ENCODE measurements around the gene CDC42EP1. TPM values are rescaled to one million over a fixed set of nuclear protein-coding genes. Genes with fewer than 3 reads are reported as not detected.
"Not testable (repeated sequence)": the region's sequence is repeated elsewhere in the genome, so short reads cannot be mapped to it uniquely, and the experiment has no call there.

The CDC42EP1 gene
- total RNA-seq, 1 experiment from 2014 or later = 22.3 TPM

GRCh38 chr22:37544955-37545702, 15.2 kb upstream of the CDC42EP1 start:
- DNase-seq (ENCODE audit: low read depth in 1 of 2, low spot score in 2 of 2) = peak; percentile 63 to 76
- Histone ChIP-seq H3K27ac (peak overlapping the region; percentile 87), H3K4me3 (peak overlapping the region; percentile 26), H3K36me3 (no peaks in the 10 kb centered on the region), H3K4me1 (replicated peaks) (peaks cover 32% of the 10 kb centered on the region), H3K9me3 (replicated peaks) (no peaks in the 10 kb centered on the region), H3K27me3 (replicated peaks) (no peaks in the 10 kb centered on the region)

GRCh38 chr22:37545703-37546436, 14.4 kb upstream of the CDC42EP1 start:
- no peaks in the 10 kb centered on the region for H3K36me3 ChIP-seq
- no peaks in the 10 kb centered on the region for H3K9me3 ChIP-seq (replicated peaks)
- H3K27me3 ChIP-seq (replicated peaks) = no peaks in the 10 kb centered on the region
- H3K4me1 ChIP-seq (replicated peaks) = peaks cover 32% of the 10 kb centered on the region
- H3K27ac ChIP-seq = peak overlapping the region; percentile 87
- H3K4me3 ChIP-seq = peak overlapping the region; percentile 26
- DNase-seq (ENCODE audit: low read depth in 1 of 2, low spot score in 2 of 2) = peak; percentile 93 to 95

- Histone ChIP-seq H3K36me3 (no peaks in the 10 kb centered on the region), H3K4me3 (peak overlapping the region; percentile 26; the same call in 1 of the 2 replicates), H3K9me3 (replicated peaks) (no peaks in the 10 kb centered on the region), H3K27ac (peak overlapping the region; percentile 87), H3K4me1 (replicated peaks) (peaks cover 30% of the 10 kb centered on the region), H3K27me3 (replicated peaks) (no peaks in the 10 kb centered on the region)
- DNase-seq (ENCODE audit: low read depth in 1 of 2, low spot score in 2 of 2) = peak in 1 of 2 experiments; percentile 69
Observed at GRCh38 chr22:37546437-37547250, 13.6 kb upstream of the CDC42EP1 start.

GRCh38 chr22:37547251-37547741, 13.0 kb upstream of the CDC42EP1 start:
- H3K36me3 ChIP-seq = no peaks in the 10 kb centered on the region
- no peak overlapping the region for H3K4me3 ChIP-seq
- H3K27me3 ChIP-seq (replicated peaks) = no peaks in the 10 kb centered on the region
- no peak for DNase-seq (ENCODE audit: low read depth in 1 of 2, low spot score in 2 of 2)
- no peak overlapping the region for H3K27ac ChIP-seq
- H3K4me1 ChIP-seq (replicated peaks) = peaks cover 27% of the 10 kb centered on the region
- no peaks in the 10 kb centered on the region for H3K9me3 ChIP-seq (replicated peaks)

GRCh38 chr22:37549704-37550059, 10.6 kb upstream of the CDC42EP1 start:
- Histone ChIP-seq H3K36me3 (no peaks in the 10 kb centered on the region), H3K4me1 (replicated peaks) (peaks cover 32% of the 10 kb centered on the region), H3K9me3 (replicated peaks) (no peaks in the 10 kb centered on the region), H3K27ac (no peak overlapping the region), H3K27me3 (replicated peaks) (no peaks in the 10 kb centered on the region), H3K4me3 (no peak overlapping the region)
- DNase-seq (ENCODE audit: low read depth in 1 of 2, low spot score in 2 of 2) = no peak

- H3K9me3 ChIP-seq (replicated peaks); H3K27ac ChIP-seq: not testable (repeated sequence)
Observed at GRCh38 chr22:37550921-37551320, 9.4 kb upstream of the CDC42EP1 start.

GRCh38 chr22:37551981-37552380, 8.3 kb upstream of the CDC42EP1 start:
- no peaks in the 10 kb centered on the region for H3K9me3 ChIP-seq (replicated peaks)
- no peak overlapping the region for H3K27ac ChIP-seq
- DNase-seq (ENCODE audit: low read depth in 1 of 2, low spot score in 2 of 2) = no peak
- H3K27me3 ChIP-seq (replicated peaks) = no peaks in the 10 kb centered on the region
- no peak overlapping the region for H3K4me3 ChIP-seq
- no peaks in the 10 kb centered on the region for H3K36me3 ChIP-seq
- peaks cover 11% of the 10 kb centered on the region for H3K4me1 ChIP-seq (replicated peaks)

More at GRCh38 chr22:37550921-37551320, 9.4 kb upstream of the CDC42EP1 start:
- not testable (repeated sequence) for H3K36me3 ChIP-seq; DNase-seq (ENCODE audit: low read depth in 1 of 2, low spot score in 2 of 2); H3K4me3 ChIP-seq; H3K27me3 ChIP-seq (replicated peaks)
- H3K4me1 ChIP-seq (replicated peaks) = peaks cover 21% of the 10 kb centered on the region

GRCh38 chr22:37552524-37553163, 7.6 kb upstream of the CDC42EP1 start:
- no peaks in the 10 kb centered on the region for H3K9me3 ChIP-seq (replicated peaks)
- no peaks in the 10 kb centered on the region for H3K27me3 ChIP-seq (replicated peaks)
- H3K27ac ChIP-seq = no peak overlapping the region
- DNase-seq (ENCODE audit: low read depth in 1 of 2, low spot score in 2 of 2) = no peak
- H3K4me3 ChIP-seq = no peak overlapping the region
- no peaks in the 10 kb centered on the region for H3K36me3 ChIP-seq
- H3K4me1 ChIP-seq (replicated peaks) = peaks cover 8% of the 10 kb centered on the region

GRCh38 chr22:37553725-37554124, 6.6 kb upstream of the CDC42EP1 start:
- no peaks in the 10 kb centered on the region for H3K27me3 ChIP-seq (replicated peaks)
- H3K4me3 ChIP-seq = no peak overlapping the region
- H3K27ac ChIP-seq = no peak overlapping the region
- no peaks in the 10 kb centered on the region for H3K36me3 ChIP-seq
- peaks cover 8% of the 10 kb centered on the region for H3K4me1 ChIP-seq (replicated peaks)
- DNase-seq (ENCODE audit: low read depth in 1 of 2, low spot score in 2 of 2) = no peak
- H3K9me3 ChIP-seq (replicated peaks) = no peaks in the 10 kb centered on the region

- Histone ChIP-seq H3K4me3 (no peak overlapping the region), H3K27ac (no peak overlapping the region), H3K4me1 (replicated peaks) (peaks cover 14% of the 10 kb centered on the region), H3K27me3 (replicated peaks) (no peaks in the 10 kb centered on the region), H3K9me3 (replicated peaks) (no peaks in the 10 kb centered on the region), H3K36me3 (no peaks in the 10 kb centered on the region)
- DNase-seq (ENCODE audit: low read depth in 1 of 2, low spot score in 2 of 2) = no peak
Observed at GRCh38 chr22:37555029-37555428, 5.3 kb upstream of the CDC42EP1 start.

- peaks cover 14% of the 10 kb centered on the region for H3K36me3 ChIP-seq
- no peak for DNase-seq (ENCODE audit: low read depth in 1 of 2, low spot score in 2 of 2)
- no peak overlapping the region for H3K4me3 ChIP-seq
- H3K9me3 ChIP-seq (replicated peaks) = 0 out of 2 replicates have a peak, but pooled peaks cover 3% of the 10 kb centered on the region
- H3K4me1 ChIP-seq (replicated peaks) = peaks cover 23% of the 10 kb centered on the region
- H3K27me3 ChIP-seq (replicated peaks) = no peaks in the 10 kb centered on the region
- H3K27ac ChIP-seq = no peak overlapping the region
Observed at GRCh38 chr22:37556710-37557109, 3.6 kb upstream of the CDC42EP1 start.

GRCh38 chr22:37557321-37558001, 2.8 kb upstream of the CDC42EP1 start:
- peaks cover 22% of the 10 kb centered on the region for H3K36me3 ChIP-seq
- DNase-seq (ENCODE audit: low read depth in 1 of 2, low spot score in 2 of 2) = no peak
- H3K27me3 ChIP-seq (replicated peaks) = no peaks in the 10 kb centered on the region
- H3K4me1 ChIP-seq (replicated peaks) = peaks cover 26% of the 10 kb centered on the region
- H3K9me3 ChIP-seq (replicated peaks) = 0 out of 2 replicates have a peak, but pooled peaks cover 3% of the 10 kb centered on the region
- no peak overlapping the region for H3K27ac ChIP-seq
- H3K4me3 ChIP-seq = no peak overlapping the region

GRCh38 chr22:37558815-37559214, 1.5 kb upstream of the CDC42EP1 start:
- DNase-seq (ENCODE audit: low read depth in 1 of 2, low spot score in 2 of 2) = no peak
- Histone ChIP-seq H3K4me3 (no peak overlapping the region), H3K4me1 (replicated peaks) (peaks cover 36% of the 10 kb centered on the region), H3K36me3 (peaks cover 33% of the 10 kb centered on the region), H3K27me3 (replicated peaks) (no peaks in the 10 kb centered on the region), H3K9me3 (replicated peaks) (0 out of 2 replicates have a peak, but pooled peaks cover 3% of the 10 kb centered on the region), H3K27ac (no peak overlapping the region)
